ENCODE data around the gene SEPTIN12.

SEPTIN12 gene

DNA sequence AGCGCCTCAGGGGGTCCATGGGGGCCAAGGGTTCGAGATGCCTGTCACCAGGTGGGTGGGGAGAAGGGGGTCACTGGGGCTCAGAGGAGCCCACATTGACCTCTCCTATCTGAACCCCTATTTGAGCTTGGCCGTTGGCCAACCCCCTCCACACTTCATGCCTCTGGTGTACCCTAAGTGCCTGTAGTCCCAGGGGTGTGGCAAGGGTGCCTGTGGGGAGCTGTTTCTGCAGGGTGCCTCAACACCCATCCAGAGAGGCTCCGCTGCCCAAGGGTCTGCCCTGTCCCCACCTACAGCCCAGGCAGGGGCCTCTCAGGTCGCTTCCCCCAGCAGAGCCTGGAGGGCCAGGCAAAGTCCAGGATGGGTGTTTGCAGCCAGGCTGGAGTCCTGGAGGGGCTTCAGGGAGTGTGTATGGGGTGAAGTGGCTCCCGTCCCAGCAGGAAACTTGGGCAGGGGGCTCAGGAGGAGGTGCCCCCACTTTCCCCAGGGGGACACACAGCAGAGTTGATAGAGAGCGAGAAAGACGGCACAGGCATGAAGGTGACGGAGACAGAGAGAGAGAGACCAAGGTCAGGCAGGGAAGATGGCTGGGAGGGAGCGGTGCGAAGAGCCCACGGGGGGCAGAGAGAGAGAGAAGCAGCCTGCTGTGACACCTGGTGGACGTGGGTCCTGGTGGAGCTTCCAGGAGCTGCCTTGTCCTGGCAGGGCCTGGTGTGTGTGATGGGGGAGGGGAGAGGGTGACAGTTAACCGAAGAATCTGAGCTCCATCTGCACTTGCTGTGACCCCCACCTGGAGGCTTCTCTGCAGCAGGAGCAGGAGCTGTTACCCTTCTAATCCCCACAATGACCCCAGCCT lies at the start of gene SEPTIN12:
Gene SEPTIN12 (minus strand): TSS at position 719 of the 856 bp plus-strand sequence. CDS start 700 bp downstream, at position 19.
- no peak for DNase-seq (ENCODE audit: low read depth)

DNA sequence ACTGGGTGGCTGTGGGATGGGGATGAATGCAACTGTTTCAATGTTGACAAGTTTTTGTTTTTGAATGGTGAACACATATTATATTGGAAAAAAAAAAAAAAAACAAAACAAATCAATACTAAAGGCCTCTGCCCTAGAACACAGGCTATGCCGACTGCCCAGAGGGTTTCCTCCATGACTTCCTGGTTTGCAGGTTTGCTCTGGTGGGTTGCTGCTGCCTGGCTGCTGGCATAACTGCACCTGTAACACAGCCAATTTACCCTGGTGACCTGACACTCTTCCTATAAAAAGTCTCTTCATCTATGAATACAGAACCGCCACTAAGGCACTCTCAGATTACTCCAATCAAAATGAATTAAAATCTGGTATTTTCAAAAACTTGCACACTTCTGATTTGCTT lies 48.6 kb upstream of the SEPTIN12 start:
- DNase-seq (ENCODE audit: low read depth) = no peak

GRCh38 chr16:4833584-4833983 lies 45.4 kb upstream of the SEPTIN12 start:
- DNase-seq (ENCODE audit: low read depth) = no peak

- no peak for DNase-seq (ENCODE audit: low read depth)
Measured at GRCh38 chr16:4832698-4833343, 44.7 kb upstream of the SEPTIN12 start.

- no peak for DNase-seq (ENCODE audit: low read depth)
Measured at GRCh38 chr16:4831616-4832015, 43.5 kb upstream of the SEPTIN12 start.

- no peak for DNase-seq (ENCODE audit: low read depth)
Measured at GRCh38 chr16:4830408-4830807, 42.3 kb upstream of the SEPTIN12 start.

- no peak for DNase-seq (ENCODE audit: low read depth)
Measured at GRCh38 chr16:4828567-4829321, 40.6 kb upstream of the SEPTIN12 start.

- DNase-seq (ENCODE audit: low read depth) = no peak
Measured at GRCh38 chr16:4826980-4827379, 38.8 kb upstream of the SEPTIN12 start.

GRCh38 chr16:4826526-4826925 lies 38.4 kb upstream of the SEPTIN12 start:
- DNase-seq (ENCODE audit: low read depth) = no peak

DNA sequence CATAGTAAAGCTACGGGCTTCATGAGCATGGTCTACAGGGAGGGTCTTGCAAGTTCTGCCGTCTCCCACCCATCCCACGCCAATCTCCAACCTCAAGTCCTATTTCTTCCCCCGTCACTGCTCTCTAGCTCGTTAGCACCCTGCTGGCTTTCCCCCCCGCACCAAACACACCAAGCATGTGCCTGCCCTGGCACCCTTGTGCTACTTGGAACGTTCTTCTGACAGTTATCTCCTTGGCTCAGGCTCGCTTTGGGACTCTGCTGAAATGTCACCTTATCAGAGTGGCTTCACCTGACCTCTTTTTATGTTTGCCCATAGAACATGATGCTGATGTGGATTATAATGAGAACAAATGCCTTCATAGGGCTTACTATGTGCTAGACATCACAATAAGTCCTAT lies 37.1 kb upstream of the SEPTIN12 start:
- no peak for DNase-seq (ENCODE audit: low read depth)

DNA sequence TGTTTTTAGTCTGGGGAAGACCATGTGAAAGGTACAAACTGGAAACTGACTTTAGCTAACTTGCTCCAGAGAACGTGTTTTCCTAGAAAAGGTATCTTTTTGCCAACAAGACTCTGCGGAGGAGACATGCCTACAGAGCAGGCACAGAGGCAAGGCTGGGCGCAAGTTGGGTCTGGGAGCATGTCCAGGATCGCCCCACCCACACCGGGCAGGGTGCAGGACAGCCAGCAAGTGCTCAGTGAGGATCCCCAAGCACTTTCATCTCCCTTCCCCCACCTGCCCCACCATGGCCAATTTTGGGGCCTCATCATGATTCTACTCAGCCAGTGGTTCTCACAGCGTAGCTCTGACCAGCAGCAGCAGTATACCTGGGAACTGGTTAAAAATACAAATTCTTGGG lies 32.5 kb upstream of the SEPTIN12 start:
- DNase-seq (ENCODE audit: low read depth) = no peak

DNA sequence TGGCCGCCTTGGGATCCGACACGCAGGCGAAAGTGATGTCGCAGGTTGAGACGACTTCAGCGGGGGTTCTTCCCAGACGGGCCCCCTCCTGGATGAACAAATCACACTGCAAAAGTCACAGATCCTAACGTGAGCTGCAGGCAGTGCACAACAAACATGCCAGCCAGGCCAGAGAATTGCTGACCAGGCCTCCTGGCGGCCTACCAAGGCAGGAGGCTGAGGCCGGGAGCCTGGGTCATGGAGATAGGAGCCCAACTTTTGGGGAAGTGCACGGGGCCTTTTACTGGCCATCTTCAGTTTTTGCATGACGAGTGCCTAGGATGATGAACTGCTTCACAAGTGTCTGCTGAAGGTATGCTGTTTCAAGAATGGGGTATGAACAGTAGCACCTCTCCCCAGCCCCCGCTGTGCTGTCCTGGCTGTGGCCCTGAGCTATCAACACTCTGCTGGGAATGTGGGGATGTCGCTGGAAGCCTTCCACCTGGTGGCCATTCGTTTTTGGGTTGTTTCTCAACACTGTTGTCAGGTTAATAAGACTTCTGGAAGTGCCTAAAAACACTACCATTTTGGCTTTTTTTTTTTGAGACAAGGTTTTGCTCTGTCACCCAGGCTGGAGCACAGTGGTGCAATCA lies 26.5 kb upstream of the SEPTIN12 start:
- no peak for DNase-seq (ENCODE audit: low read depth)

GRCh38 chr16:4814046-4814445 lies 25.9 kb upstream of the SEPTIN12 start:
- no peak for DNase-seq (ENCODE audit: low read depth)

DNA sequence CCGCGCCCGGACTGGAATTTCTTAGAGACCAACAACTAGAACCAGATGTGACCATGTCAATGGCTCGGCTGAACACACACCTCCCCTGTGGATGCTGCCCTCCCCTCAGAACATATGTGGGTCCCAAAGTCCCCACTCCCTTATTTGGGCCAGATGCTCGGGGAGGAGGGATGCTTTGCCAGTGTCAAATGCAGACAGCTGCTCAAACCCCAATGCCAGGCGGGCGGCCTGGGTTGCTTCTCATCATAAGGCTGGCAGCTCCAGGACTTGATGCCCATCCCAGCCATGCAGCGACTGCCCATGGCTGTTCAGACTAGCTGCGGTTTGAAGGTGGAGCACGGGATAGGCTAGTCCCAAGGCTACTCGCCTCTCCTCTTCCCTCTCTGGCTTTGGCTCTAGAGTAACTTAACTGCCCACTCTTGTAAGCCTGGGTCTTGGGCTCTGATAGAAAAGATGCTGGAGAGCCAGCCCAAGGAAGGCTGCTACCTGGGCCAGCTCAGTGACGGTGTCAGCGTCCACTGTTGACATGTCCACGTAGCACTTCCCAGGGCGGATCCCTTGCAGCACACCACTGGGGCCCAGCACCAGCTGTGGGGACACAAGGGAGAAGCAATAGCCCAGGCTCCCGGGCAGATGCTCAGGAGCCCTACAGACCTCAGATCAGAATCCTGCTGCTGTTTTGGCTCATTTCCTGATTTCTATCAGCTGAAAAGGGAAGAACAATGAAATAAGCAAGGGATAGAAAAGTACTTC lies 25.3 kb upstream of the SEPTIN12 start:
- DNase-seq (ENCODE audit: low read depth) = no peak

- no peak for DNase-seq (ENCODE audit: low read depth)
Measured at GRCh38 chr16:4811773-4812172, 23.6 kb upstream of the SEPTIN12 start.

DNA sequence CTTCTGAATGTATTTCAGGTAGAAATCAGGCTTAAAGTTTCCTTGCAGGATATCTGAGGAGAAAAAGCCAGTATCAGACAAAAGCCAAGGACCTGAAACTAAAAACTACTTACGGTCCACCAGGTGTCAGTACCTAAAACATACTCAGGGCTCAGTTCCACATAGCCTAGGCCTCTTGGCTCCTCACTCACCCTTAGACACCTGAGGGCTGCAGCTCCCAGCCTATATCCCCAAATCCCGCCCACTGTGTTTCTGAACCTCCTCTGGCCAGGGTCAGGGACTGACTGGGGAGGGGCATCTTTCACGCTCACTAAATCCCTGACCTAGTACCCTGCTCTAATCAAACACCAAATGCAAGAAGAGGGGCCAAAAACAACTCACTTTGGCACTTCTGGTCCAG lies 23.1 kb upstream of the SEPTIN12 start:
- DNase-seq (ENCODE audit: low read depth) = no peak

- no peak for DNase-seq (ENCODE audit: low read depth)
Measured at GRCh38 chr16:4806280-4806679, 18.1 kb upstream of the SEPTIN12 start.

DNA sequence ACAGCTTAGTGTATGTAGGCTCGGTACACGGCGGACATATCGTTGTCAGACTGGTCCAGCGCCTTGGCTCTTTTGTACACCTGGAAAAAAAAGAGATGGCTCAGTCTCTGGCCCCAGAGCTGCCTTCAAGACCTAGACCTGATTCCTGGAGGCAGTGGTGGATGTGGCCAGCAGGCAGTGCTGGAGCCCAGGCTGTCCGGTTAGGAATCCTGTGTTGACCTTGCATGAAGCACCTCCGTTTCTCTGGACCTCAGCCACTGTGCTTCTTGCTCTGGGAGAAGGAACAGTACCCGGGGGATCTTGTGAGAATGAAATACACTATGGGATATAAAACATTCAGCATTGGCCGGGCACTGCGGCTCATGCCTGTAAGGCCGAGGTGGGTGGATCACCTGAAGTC lies 17.1 kb upstream of the SEPTIN12 start:
- no peak for DNase-seq (ENCODE audit: low read depth)

GRCh38 chr16:4803898-4804762 lies 16.0 kb upstream of the SEPTIN12 start:
- no peak for DNase-seq (ENCODE audit: low read depth)

DNA sequence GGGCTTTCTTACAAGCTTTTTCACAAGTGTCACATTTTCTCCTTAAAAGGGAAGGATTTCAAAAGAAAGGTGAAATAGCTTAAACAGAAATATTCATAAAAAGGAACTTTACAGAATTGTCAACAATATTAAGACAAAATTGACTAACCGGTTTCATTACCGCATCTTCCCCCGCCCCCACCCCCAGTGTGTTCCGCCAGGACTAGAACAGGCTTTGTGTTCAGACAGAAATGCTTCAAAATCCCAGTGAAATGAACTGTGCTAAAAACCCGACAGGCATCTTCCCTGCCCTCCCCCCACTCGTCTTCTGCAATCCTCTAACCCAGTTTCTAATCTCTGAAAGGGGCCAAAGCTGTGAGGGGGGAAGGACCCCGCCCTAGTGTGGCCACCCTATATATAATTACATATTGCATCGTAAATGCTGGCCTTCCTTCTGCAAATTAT lies 15.3 kb upstream of the SEPTIN12 start:
- no peak for DNase-seq (ENCODE audit: low read depth)

Measured in activated gamma-delta T cell treated with anti-CD3 and anti-CD28 coated beads, Interleukin-2, amount 50 U/mL, for 16 hours (primary cell).